ENCODE measurements around the gene PTPRN2. TPM values are rescaled to one million over a fixed set of nuclear protein-coding genes. Genes with fewer than 3 reads are reported as not detected.

PTPRN2 gene
- total RNA-seq, 1 experiment from 2014 or later: not detected

DNA sequence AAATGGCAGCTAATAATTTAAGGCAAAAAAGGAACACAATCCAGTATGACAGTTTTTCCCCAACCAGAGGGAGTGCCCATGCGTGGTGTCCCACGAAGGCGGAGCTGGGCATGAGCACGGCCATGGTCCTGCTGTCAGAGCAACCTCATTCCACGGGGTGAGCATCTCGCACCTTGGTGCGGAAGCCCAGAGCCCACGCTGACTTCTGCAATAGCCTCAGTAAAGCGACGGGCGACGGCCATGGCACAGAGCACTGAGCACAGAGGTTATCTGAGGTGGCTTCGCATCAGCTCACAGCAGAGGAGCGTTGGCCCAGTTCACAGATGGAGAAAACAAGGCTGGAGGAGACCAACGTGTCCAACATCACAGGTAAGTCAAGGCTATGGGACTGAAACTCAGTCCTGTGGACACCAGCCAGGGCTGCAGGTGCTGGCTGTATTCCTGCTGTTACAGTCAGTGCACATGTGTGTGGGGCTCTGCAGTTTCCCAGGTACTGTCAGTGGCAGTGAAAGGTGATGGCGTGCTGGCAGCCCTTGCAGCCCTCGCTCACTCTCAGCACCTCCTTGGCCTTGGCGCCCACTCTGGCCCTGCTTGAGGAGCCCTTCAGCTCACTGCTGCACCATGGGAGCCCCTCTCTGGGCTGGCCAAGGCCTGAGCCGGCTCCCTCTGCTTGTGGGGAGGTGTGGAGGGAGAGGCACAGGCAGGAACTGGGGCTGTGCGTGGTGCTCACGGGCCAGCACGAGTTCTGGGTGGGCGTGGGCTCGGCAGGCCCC is 525.6 kb downstream of the PTPRN2 start:
- Histone ChIP-seq H4K20me1 (ENCODE audit: insufficient read depth) (no peaks in the 10 kb centered on the region), H3K79me2 (ENCODE audit: low read depth) (no peaks in the 10 kb centered on the region), H3K4me3 (no peak overlapping the region), H2AFZ (no peak overlapping the region), H3K4me1 (replicated peaks; ENCODE audit: insufficient read depth) (no peaks in the 10 kb centered on the region), H3K4me2 (no peak overlapping the region), H3K27me3 (ENCODE audit: insufficient read depth, low read depth) (peaks cover 78% of the 10 kb centered on the region), H3F3A (ENCODE audit: insufficient read depth, low read depth) (no peaks in the 10 kb centered on the region), H3K9me3 (ENCODE audit: insufficient read depth, low read depth) (peaks cover 4% of the 10 kb centered on the region; the same call in 1 of the 2 replicates), H3K27ac (no peak overlapping the region), H3K9me2 (ENCODE audit: insufficient read depth) (no peaks in the 10 kb centered on the region), H3K36me3 (ENCODE audit: low read depth) (no peaks in the 10 kb centered on the region)
- BruUV-seq (replicated peaks): no TSS peak
- POLR2A ChIA-PET (ENCODE audit: unreplicated experiment): no interaction called here
- CTCF ChIA-PET: no interaction called here
- intact Hi-C loops (cut with micrococcal nuclease; ENCODE audit: unreplicated experiment): no loop called here
- TF ChIP-seq, protein P1, sequence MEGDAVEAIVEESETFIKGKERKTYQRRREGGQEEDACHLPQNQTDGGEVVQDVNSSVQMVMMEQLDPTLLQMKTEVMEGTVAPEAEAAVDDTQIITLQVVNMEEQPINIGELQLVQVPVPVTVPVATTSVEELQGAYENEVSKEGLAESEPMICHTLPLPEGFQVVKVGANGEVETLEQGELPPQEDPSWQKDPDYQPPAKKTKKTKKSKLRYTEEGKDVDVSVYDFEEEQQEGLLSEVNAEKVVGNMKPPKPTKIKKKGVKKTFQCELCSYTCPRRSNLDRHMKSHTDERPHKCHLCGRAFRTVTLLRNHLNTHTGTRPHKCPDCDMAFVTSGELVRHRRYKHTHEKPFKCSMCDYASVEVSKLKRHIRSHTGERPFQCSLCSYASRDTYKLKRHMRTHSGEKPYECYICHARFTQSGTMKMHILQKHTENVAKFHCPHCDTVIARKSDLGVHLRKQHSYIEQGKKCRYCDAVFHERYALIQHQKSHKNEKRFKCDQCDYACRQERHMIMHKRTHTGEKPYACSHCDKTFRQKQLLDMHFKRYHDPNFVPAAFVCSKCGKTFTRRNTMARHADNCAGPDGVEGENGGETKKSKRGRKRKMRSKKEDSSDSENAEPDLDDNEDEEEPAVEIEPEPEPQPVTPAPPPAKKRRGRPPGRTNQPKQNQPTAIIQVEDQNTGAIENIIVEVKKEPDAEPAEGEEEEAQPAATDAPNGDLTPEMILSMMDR (conservative IDR thresholded peaks at IDR 0.05): no peak
- no peak for TF ChIP-seq EZH2 (IDR thresholded peaks at IDR 0.05; ENCODE audit: low read depth)
- DNase-seq: no peak

DNA sequence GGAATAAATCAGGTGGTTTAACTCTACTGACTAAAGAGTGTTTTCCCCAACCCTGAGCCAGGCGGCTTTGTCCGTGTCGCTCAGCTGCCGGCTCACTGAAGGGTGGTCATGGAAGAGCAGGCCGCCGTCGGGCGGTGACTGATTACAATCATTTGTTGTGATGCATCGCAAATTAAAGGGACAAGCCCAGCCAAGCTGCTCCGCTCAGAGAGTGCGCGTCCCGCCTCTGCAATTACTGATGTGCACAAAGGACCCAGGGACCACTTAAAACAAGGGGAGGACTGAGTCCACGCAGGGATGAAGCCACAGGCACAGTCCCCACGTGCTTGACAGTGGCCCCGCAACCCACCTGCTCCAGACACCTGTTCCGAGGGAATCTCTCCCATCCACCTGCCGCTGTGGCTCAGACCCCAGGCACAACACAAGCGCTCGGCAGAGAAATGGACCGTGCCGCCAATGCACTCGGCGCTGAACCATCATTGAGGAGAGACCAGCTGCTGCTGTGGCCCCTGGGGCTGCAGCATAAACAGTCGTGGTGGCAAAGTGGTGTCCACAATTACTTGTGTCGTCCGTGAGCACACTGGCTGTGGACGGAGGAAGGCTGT is 526.5 kb downstream of the PTPRN2 start:
- ChIA-PET POLR2A (ENCODE audit: unreplicated experiment) (no interaction called here), CTCF (no interaction called here)
- H3K36me3 ChIP-seq (ENCODE audit: low read depth): no peaks in the 10 kb centered on the region
- H2AFZ ChIP-seq: no peak overlapping the region
- H3K27me3 ChIP-seq (ENCODE audit: insufficient read depth, low read depth): peaks cover 78% of the 10 kb centered on the region
- H3K79me2 ChIP-seq (ENCODE audit: low read depth): no peaks in the 10 kb centered on the region
- H3F3A ChIP-seq (ENCODE audit: insufficient read depth, low read depth): no peaks in the 10 kb centered on the region
- no peak for DNase-seq
- H3K9me3 ChIP-seq (ENCODE audit: insufficient read depth, low read depth): peaks cover 4% of the 10 kb centered on the region; the same call in 1 of the 2 replicates
- TF ChIP-seq, protein P1 (conservative IDR thresholded peaks at IDR 0.05): no peak
- TF ChIP-seq EZH2 (IDR thresholded peaks at IDR 0.05; ENCODE audit: low read depth): no peak
- H4K20me1 ChIP-seq (ENCODE audit: insufficient read depth): no peaks in the 10 kb centered on the region
- no peak overlapping the region for H3K4me2 ChIP-seq
- H3K4me1 ChIP-seq (replicated peaks; ENCODE audit: insufficient read depth): no peaks in the 10 kb centered on the region
- H3K4me3 ChIP-seq: no peak overlapping the region
- no peaks in the 10 kb centered on the region for H3K9me2 ChIP-seq (ENCODE audit: insufficient read depth)
- intact Hi-C loops (cut with micrococcal nuclease; ENCODE audit: unreplicated experiment): no loop called here
- H3K27ac ChIP-seq: no peak overlapping the region
- BruUV-seq (replicated peaks): no TSS peak

DNA sequence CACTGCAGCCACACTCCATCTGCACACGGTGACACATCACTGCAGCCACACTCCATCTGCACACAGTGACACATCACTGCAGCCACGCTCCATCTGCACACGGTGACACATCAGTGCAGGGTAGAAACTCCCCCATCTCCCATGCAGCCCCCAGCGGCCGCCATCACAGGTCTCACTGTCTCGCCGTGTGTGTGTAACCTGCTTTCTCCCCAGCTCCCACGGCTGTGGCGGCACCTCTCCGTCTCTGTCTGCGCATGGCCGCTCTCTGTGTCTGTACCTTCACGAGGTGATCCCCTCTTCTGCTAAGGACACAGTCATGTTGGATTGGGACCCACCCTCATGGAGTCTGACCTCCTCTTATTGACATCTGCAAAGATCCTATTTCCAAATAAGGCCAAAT is 527.4 kb downstream of the PTPRN2 start:
- ChIA-PET CTCF (no interaction called here), POLR2A (ENCODE audit: unreplicated experiment) (no interaction called here)
- BruUV-seq (replicated peaks): no TSS peak
- no peak for TF ChIP-seq EZH2 (IDR thresholded peaks at IDR 0.05; ENCODE audit: low read depth)
- TF ChIP-seq, protein P1 (conservative IDR thresholded peaks at IDR 0.05): no peak
- Histone ChIP-seq H3K4me3 (no peak overlapping the region), H3F3A (ENCODE audit: insufficient read depth, low read depth) (no peaks in the 10 kb centered on the region), H3K4me2 (no peak overlapping the region), H3K9me3 (ENCODE audit: insufficient read depth, low read depth) (peaks cover 4% of the 10 kb centered on the region; the same call in 1 of the 2 replicates), H3K9me2 (ENCODE audit: insufficient read depth) (no peaks in the 10 kb centered on the region), H3K27ac (no peak overlapping the region), H2AFZ (no peak overlapping the region), H4K20me1 (ENCODE audit: insufficient read depth) (no peaks in the 10 kb centered on the region), H3K79me2 (ENCODE audit: low read depth) (no peaks in the 10 kb centered on the region), H3K27me3 (ENCODE audit: insufficient read depth, low read depth) (peaks cover 78% of the 10 kb centered on the region), H3K36me3 (ENCODE audit: low read depth) (no peaks in the 10 kb centered on the region), H3K4me1 (replicated peaks; ENCODE audit: insufficient read depth) (no peaks in the 10 kb centered on the region)
- DNase-seq: no peak
- intact Hi-C loops (cut with micrococcal nuclease; ENCODE audit: unreplicated experiment): no loop called here

Measured in PC-9 (cell line).